Activated T-cell treated with anti-CD3 and anti-CD28 coated beads, Interleukin-2, amount 50 U/mL, for 24 hours (primary cell): ENCODE results near the gene LMCD1.

Source experiments
- DNase-seq: peaks from one replicate; pipeline ENCODE4 v3.0.0-alpha.2; 2020
- H3K27ac Mint-ChIP-seq: 2 replicates; pipeline ENCODE4 v1.8.0; 2020; ENCODE audit warnings: mild to moderate bottlenecking, mixed read lengths
- H3K27me3 Mint-ChIP-seq: 2 replicates; pipeline ENCODE4 v1.8.0; 2020; ENCODE audit warnings: mixed read lengths
- H3K36me3 Mint-ChIP-seq: 2 replicates; pipeline ENCODE4 v1.8.0; 2020; ENCODE audit warnings: low read depth, mixed read lengths
- H3K4me1 Mint-ChIP-seq: 2 replicates; pipeline ENCODE4 v1.8.0; 2020; ENCODE audit warnings: low read depth, mixed read lengths
- H3K4me3 Mint-ChIP-seq: 2 replicates; pipeline ENCODE4 v1.8.0; 2020; ENCODE audit warnings: mild to moderate bottlenecking, moderate library complexity, mixed read lengths
- H3K9me3 Mint-ChIP-seq: 2 replicates; pipeline ENCODE4 v1.8.0; 2020; ENCODE audit warnings: mixed read lengths

LMCD1 gene

DNA sequence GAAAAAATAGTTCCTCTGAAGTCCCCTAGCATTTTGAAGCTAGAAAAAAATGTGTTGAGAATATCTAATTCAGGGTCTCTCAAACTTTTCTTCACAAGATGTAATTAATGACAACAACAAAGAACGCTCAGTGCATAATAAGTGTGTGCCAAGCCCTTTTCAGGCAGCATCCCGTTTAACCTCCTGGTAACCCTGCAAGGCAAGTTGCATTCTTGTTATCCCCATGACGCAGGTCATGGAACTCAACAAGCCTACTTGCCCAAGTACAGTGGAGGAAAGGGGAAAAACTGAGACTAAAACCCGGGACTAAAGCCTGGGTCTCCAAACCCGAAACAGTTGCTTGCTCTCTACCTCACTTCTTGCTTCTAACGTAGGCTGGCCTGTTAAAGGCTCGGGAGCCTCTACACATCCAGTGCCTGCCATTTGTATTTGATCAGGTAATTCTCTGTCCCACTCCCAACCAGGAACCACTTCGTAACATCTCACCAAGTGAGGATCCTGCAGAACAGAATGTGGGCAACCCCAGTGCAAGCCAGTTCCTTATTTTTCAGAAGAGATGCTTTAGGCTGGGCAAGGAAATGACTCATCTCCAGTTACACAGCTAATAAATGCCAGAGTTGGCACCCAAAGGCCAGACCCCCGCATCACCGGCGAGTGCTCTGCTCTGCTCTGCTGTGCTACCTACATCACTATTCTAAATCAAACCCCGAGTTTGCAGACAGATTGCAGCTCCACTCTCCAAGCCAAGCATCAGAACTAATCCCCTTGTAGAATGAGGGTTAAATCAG is 28.3 kb downstream of the LMCD1 start:
- Mint-ChIP-seq H3K4me3 (no peak overlapping the region), H3K27ac (no peak overlapping the region), H3K27me3 (peaks cover 5% of the 10 kb centered on the region), H3K4me1 (no peaks in the 10 kb centered on the region), H3K9me3 (no peaks in the 10 kb centered on the region), H3K36me3 (no peaks in the 10 kb centered on the region)
- no peak for DNase-seq

- no peaks in the 10 kb centered on the region for H3K4me1 Mint-ChIP-seq
- no peak for DNase-seq
- H3K36me3 Mint-ChIP-seq: no peaks in the 10 kb centered on the region
- no peak overlapping the region for H3K4me3 Mint-ChIP-seq
- no peaks in the 10 kb centered on the region for H3K9me3 Mint-ChIP-seq
- H3K27ac Mint-ChIP-seq: no peak overlapping the region
- peaks cover 5% of the 10 kb centered on the region for H3K27me3 Mint-ChIP-seq
These were observed 29.0 kb downstream of the LMCD1 start for GRCh38 chr3:8530581-8530980.

- Mint-ChIP-seq H3K36me3 (no peaks in the 10 kb centered on the region), H3K27me3 (peaks cover 5% of the 10 kb centered on the region), H3K4me1 (no peaks in the 10 kb centered on the region), H3K9me3 (no peaks in the 10 kb centered on the region), H3K27ac (no peak overlapping the region), H3K4me3 (no peak overlapping the region)
- DNase-seq: no peak
These were observed 30.7 kb downstream of the LMCD1 start for GRCh38 chr3:8532251-8532871.

DNA sequence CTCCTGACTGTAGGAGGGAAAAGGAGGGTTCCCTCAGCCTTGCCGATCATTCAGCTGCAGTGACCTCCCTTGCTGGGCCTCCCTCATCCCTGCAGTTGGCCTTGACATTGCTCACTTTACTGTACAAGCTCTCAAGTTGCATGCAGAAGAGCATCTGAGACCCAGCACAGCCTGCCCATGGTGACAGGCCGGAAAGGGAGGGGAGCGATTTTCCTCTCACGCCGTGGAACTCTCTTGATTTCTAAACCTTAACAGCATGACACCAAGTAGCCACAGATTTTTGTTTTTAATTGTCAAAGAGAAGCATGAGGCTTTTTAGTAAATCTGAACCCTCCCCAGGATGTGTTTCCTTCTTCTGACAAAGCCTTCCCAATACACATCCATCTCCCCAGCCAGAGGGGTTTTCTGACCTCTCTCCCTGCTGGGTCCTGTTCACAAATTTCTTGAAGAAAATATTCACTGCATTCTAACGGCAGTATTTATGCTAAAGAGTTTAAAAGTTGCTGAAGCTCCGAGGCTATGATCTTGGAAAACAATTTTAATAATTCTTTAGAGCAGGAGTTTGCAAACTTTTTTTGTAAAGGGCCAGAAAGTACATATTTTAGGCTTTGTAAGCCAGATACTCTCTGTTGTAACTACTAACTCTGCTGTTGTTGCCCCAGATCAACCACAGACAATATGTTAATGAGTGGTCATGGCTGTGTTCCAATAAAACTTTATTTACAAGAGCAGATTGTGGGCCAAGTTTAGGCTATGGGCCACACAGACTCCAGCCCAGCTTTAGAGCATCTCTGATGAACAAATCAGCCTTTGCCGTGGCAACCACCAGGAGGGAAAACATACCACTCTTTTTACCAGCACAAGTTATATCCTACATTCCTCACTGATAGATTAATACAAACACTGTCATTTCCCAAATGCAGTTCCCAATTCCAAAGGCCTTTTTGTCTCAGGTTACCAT is 34.8 kb downstream of the LMCD1 start:
- no peaks in the 10 kb centered on the region for H3K4me1 Mint-ChIP-seq
- no peak for DNase-seq
- H3K9me3 Mint-ChIP-seq: no peaks in the 10 kb centered on the region
- no peak overlapping the region for H3K4me3 Mint-ChIP-seq
- H3K27ac Mint-ChIP-seq: no peak overlapping the region
- peaks cover 5% of the 10 kb centered on the region for H3K27me3 Mint-ChIP-seq
- no peaks in the 10 kb centered on the region for H3K36me3 Mint-ChIP-seq

DNA sequence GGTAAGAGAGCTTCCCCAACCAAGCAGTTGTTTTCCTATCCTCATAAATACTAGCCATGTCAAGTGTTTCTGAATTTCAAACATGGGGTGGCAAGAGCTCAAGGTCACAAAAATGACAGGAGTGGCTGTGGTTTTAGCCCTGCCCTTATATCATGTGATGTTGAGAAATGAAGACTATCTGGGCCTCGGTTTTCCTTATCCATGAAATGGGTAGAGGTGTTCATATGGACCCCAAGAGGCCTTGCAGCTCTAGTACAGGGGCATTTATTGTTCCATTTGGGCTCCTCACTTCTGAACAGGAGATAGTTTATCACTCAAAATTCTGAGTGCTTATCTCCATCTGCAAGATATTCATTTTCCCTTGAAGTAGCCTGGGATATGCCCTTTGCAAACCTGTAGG is 35.8 kb downstream of the LMCD1 start:
- H3K36me3 Mint-ChIP-seq: no peaks in the 10 kb centered on the region
- no peak overlapping the region for H3K4me3 Mint-ChIP-seq
- DNase-seq: no peak
- no peak overlapping the region for H3K27ac Mint-ChIP-seq
- no peaks in the 10 kb centered on the region for H3K4me1 Mint-ChIP-seq
- H3K9me3 Mint-ChIP-seq: no peaks in the 10 kb centered on the region
- H3K27me3 Mint-ChIP-seq: peaks cover 4% of the 10 kb centered on the region

GRCh38 chr3:8538223-8538622 is 36.6 kb downstream of the LMCD1 start:
- no peak overlapping the region for H3K4me3 Mint-ChIP-seq
- no peak overlapping the region for H3K27ac Mint-ChIP-seq
- DNase-seq: no peak
- H3K4me1 Mint-ChIP-seq: no peaks in the 10 kb centered on the region
- no peaks in the 10 kb centered on the region for H3K9me3 Mint-ChIP-seq
- H3K27me3 Mint-ChIP-seq: no peaks in the 10 kb centered on the region
- H3K36me3 Mint-ChIP-seq: no peaks in the 10 kb centered on the region

DNA sequence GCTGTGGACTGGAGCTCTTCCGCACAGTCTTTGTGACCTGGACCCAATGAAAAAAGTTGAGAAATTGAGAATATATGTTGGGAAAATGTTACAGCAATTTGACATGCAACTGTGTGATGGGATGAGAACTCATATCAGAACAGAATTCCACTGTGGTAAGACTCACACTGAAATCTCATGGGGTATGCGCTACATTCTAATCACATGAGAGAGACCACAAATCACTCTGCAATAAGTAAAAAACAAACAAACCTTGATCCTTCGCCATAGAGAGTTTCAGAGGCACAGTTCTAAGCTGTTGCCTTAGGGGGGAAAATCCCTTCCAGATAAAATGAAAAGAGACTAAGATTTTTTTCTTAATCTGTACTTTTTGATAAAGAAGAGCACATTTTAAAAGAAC is 37.3 kb downstream of the LMCD1 start:
- Mint-ChIP-seq H3K27me3 (no peaks in the 10 kb centered on the region), H3K27ac (no peak overlapping the region), H3K9me3 (no peaks in the 10 kb centered on the region), H3K4me3 (no peak overlapping the region), H3K36me3 (no peaks in the 10 kb centered on the region), H3K4me1 (no peaks in the 10 kb centered on the region)
- DNase-seq: no peak

DNA sequence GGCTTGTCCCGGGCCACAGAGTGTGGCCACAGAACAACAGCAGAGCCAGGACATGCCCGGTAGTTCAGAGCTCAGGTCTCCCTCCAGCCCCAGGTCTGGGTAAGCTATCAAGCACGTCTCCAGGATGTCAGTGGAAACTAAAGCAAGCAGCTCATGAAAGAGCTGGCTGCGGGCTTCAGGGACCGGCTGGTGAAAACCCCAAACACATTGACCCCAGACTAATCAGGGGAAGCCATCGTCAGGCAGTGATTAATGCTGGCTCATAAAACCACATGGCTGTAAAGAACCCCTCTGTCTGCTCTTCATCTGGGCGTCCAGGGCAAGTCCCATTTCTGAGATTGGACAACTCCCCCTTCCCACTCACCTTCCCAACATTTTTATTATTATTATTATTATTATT is 37.8 kb downstream of the LMCD1 start:
- no peak overlapping the region for H3K4me3 Mint-ChIP-seq
- DNase-seq: no peak
- no peaks in the 10 kb centered on the region for H3K4me1 Mint-ChIP-seq
- no peaks in the 10 kb centered on the region for H3K9me3 Mint-ChIP-seq
- no peaks in the 10 kb centered on the region for H3K36me3 Mint-ChIP-seq
- H3K27me3 Mint-ChIP-seq: no peaks in the 10 kb centered on the region
- no peak overlapping the region for H3K27ac Mint-ChIP-seq

DNA sequence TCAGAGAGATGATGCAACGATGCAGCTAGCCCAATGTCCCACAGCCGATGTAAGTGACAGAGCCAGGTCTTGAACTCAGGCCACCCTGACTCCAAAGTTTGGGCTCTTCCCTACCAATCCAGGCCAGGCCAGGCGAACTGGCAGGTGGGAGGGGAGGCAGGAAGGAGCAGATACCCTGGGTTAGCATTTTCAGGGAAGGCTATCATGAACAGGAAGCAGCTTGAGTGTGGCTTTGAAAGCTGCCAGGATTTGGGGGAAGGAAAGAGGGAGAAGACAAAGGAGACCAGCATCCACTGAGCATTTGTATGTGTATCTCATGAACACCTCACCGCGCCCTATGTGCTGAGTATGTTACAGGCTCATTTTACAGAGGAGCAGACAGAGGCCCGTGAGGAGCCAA is 38.8 kb downstream of the LMCD1 start:
- no peak overlapping the region for H3K4me3 Mint-ChIP-seq
- H3K9me3 Mint-ChIP-seq: no peaks in the 10 kb centered on the region
- no peaks in the 10 kb centered on the region for H3K36me3 Mint-ChIP-seq
- H3K27ac Mint-ChIP-seq: no peak overlapping the region
- H3K4me1 Mint-ChIP-seq: no peaks in the 10 kb centered on the region
- no peak for DNase-seq
- H3K27me3 Mint-ChIP-seq: no peaks in the 10 kb centered on the region

- no peak for DNase-seq
- Mint-ChIP-seq H3K27me3 (no peaks in the 10 kb centered on the region), H3K9me3 (no peaks in the 10 kb centered on the region), H3K4me1 (no peaks in the 10 kb centered on the region), H3K36me3 (no peaks in the 10 kb centered on the region), H3K27ac (no peak overlapping the region), H3K4me3 (no peak overlapping the region)
These were observed 39.9 kb downstream of the LMCD1 start for GRCh38 chr3:8541486-8541885.

DNA sequence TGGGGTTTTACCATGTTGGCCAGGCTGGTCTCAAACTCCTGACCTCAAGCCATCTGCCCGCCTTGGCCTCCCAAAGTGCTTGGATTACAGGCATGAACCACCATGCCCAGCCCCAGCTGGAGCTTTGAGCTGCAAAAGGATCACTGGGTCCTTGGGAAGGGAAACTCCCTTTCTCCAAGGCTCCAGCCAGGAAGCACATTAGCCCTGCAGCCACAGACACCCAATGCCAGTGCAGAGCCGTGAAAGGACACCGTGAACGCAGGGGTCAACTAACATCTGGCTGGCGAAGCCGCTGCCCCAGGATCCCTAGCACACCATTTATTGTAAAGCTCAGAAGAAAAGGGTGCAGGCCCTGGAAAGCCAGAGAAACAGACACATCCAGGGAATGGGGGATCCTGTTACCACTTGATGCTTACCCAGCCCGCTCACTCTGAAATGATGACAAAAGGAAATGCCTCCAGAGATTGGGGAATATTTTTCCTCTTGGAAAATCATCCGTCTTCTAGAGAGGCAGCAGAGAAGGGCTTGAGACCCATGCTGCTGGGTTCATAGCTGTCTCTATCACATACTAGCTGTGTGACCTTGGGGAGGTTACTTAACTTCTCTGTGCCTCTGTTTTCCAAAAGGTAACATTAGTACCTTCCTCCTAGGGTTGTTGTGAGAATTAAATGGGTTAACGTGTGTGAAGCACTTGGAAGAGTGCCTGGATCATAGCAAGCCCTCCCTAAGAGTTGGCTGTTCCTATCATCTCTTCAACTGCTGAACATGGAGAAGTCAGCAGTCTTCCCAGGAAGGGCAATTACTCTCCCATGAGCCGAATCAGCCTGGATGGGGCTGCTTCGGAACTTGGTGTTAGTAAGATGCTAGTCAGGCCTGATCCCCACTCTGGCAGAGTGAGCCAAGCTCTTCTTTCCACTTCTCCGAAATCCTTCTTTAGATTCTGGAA is 40.8 kb downstream of the LMCD1 start:
- no peak for DNase-seq
- Mint-ChIP-seq H3K4me1 (no peaks in the 10 kb centered on the region), H3K27me3 (no peaks in the 10 kb centered on the region), H3K36me3 (no peaks in the 10 kb centered on the region), H3K4me3 (no peak overlapping the region), H3K27ac (no peak overlapping the region), H3K9me3 (no peaks in the 10 kb centered on the region)

DNA sequence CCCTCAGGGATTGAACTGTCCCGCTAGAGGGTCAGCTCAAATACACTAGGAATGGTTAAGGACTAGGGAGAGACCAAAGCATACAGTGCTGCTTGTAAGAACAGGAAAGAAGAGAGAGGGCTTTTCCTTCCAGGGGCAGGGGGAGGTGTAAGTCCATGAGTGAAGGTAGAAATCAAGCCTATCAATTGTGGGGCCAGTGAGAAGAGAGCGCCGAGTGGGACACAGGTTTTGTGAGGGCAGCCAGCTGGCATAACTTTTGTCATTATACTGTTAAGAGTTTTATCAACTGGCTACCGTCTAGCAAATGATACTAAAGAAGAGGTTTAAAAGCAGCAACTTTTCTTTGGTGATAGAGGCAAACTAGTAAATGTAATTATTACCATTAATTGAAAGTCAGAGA is 45.0 kb downstream of the LMCD1 start:
- H3K9me3 Mint-ChIP-seq: no peaks in the 10 kb centered on the region
- no peak overlapping the region for H3K27ac Mint-ChIP-seq

DNA sequence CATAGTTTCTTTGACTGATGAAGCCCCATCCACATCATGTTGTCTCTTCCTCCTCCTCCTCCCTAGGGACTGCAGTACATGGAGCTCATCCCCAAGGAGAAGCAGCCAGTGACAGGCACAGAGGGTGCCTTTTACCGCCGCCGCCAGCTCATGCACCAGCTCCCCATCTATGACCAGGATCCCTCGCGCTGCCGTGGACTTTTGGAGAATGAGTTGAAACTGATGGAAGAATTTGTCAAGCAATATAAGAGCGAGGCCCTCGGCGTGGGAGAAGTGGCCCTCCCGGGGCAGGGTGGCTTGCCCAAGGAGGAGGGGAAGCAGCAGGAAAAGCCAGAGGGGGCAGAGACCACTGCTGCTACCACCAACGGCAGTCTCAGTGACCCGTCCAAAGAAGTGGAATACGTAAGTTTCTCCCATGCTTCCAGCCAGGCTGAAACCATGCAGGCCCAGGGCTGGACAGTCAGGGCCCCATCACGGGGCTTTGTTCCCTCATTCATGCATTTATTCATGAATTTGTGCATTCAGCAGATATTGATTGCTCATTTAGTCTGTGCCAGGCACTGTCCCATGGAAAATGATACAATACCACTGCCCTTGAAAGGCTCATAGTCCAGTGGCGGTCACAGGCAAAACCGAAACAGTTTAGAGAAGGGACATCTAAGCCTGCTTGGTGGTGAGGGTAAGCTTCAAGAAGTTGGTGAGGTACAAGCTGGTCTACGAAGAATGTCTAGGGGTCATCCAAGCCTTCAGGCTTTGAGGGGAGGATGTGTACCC is 47.1 kb downstream of the LMCD1 start:
- Mint-ChIP-seq H3K9me3 (no peaks in the 10 kb centered on the region), H3K36me3 (no peaks in the 10 kb centered on the region), H3K27ac (no peak overlapping the region), H3K4me1 (no peaks in the 10 kb centered on the region), H3K4me3 (no peak overlapping the region), H3K27me3 (no peaks in the 10 kb centered on the region)
- DNase-seq: no peak

More for the DNA sequence above, 45.0 kb downstream of the LMCD1 start:
- no peaks in the 10 kb centered on the region for H3K4me1 Mint-ChIP-seq
- H3K27me3 Mint-ChIP-seq: no peaks in the 10 kb centered on the region
- no peak overlapping the region for H3K4me3 Mint-ChIP-seq
- no peak for DNase-seq
- no peaks in the 10 kb centered on the region for H3K36me3 Mint-ChIP-seq
